ENCODE measurements around the gene GALNT1. TPM values are rescaled to one million over a fixed set of nuclear protein-coding genes. Genes with fewer than 3 reads are reported as not detected.
A peak's percentile ranks its signal among the peaks of the same experiment; 100 is the strongest.

Gene GALNT1
- total RNA-seq, 1 experiment from 2014 or later: 279 TPM

DNA sequence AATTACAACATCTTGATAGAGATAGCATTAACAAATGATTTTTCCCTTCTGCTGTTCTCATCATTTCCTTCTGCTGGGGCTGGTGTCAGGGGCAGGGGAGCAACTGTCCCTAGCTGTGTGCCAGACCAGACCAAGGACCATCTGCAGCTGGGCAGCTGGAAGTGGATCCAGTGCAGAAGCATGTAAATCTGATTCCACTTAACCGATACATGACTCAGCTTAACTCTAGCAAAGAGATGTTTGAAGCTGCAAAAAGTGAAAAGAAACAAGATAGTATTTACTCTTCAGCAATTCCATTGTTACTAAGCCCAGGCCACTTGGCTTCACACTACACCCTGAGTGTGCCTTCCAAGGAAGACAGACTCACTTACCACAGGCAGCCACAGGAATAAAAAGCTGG lies 151.1 kb downstream of the GALNT1 start:
- in situ Hi-C loops (cut with HindIII; ENCODE audit: low sequenced_read_pairs): no loop called here
- no peak for DNase-seq (ENCODE audit: low spot score)

DNA sequence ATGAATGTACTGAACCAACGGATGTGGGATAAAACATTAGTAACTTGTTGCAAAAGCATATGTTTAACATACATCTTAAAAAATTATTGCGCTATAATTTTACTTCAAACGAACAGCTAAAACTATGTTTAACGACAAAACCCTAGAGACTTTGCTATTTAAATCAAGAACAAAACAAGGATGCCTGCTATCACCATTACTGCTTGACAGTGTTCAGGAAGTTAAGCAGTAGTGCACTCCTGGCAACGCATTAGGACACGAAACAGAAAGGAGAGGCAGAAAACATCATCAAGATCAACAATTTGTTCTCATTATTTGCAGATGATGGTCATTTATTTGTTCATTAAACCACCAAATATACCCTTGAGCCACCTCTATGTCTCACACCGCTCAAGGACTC lies 151.9 kb downstream of the GALNT1 start:
- in situ Hi-C loops (cut with HindIII; ENCODE audit: low sequenced_read_pairs): no loop called here

DNA sequence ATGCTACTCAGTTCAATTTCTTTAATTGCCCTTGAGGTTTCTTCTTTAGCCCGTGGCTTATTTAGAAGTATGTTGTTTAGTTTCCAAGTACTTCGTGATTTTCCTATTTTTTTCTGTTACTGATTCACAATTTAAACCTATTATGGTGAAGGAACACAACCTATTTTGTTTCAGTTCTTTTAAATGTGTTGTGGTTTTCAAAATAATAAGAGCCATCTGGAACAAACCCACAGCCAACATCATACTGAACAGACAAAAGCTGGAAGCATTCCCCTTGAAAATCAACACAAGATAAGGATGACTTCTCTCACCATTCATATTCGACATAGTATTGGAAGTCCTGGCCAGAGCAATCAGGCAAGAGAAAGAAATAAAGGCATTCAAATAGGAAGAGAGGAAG lies 155.2 kb downstream of the GALNT1 start:
- no peak for DNase-seq (ENCODE audit: low spot score)
- in situ Hi-C loops (cut with HindIII; ENCODE audit: low sequenced_read_pairs): no loop called here

More for the DNA sequence above, 151.9 kb downstream of the GALNT1 start:
- DNase-seq (ENCODE audit: low spot score): no peak

DNA sequence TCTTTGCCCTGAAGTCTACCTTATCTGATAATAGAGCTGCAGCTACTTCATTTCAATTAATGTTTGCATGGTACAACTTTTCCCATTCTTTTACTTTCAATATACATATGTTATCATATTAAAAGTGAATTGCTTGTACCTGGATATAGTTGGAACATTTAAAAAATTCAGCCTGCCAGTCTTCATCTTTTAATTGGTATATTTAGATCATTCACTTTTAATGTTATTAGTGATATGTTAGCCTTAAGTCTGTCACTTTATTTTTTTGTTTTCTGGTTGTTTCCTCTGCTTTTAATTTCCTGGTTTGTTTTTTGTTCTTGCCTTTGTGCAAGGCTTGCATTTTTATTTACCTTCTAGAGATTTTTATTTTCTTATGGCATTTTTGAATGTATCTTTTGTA lies 158.2 kb downstream of the GALNT1 start:
- no peak for DNase-seq (ENCODE audit: low spot score)
- in situ Hi-C loops (cut with HindIII; ENCODE audit: low sequenced_read_pairs): no loop called here

DNA sequence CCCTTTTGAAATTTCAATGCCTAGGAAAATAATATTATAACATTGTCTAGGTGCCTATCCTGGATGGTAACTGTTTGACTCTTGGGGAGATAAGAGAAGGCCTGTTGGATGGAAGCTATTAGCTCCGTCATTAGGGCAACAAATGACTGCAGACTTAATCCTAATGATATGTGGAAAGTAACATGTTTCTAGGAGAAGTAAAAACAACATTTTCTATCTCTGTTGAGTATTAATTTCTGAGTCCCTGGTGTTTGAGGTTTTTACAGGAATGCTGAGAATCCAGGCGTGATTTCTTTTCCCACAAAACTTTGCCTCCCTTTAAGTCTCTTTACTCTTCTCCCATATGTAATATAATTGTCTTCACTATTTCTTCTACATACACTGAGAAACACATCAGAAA lies 159.1 kb downstream of the GALNT1 start:
- DNase-seq (ENCODE audit: low spot score): no peak
- in situ Hi-C loops (cut with HindIII; ENCODE audit: low sequenced_read_pairs): no loop called here

DNA sequence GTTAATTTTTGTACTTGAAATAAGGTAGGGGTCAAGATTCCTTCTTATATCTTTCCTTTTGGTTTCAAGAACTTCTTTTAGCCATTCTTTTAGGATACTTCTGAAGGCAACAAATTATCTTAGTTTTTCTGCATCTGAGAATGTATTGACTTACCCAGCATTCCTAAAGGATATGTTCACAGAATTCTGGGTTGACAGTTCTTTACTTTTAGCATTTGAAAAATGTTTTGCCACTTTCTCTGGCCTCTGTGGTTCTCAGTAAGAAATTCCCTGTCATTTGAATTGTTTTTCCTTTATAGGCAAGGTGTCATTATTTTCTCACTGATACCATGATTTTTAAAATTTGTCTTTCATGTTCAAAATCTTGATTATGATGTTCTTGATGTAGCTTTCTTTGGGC lies 162.4 kb downstream of the GALNT1 start:
- no peak for DNase-seq (ENCODE audit: low spot score)
- in situ Hi-C loops (cut with HindIII; ENCODE audit: low sequenced_read_pairs): no loop called here

DNA sequence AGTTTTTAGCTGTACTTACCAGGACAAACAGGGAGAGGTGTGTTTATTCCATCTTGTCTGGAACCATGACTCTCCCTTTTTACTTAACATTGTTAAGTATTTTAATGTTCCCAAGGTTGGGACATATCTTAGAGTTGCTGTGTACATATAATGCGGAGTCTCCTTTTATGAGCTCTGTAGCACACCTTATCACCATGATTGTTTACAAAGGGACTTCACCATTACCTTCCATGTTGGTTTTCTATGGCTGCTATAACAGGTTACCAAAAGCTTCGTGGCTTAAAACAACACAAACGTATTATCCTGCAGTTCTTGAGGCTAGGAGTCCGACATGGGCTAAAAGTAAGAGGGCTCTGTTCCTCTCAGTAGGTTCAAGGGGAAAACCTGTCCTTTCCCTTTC lies 164.3 kb downstream of the GALNT1 start:
- no peak for DNase-seq (ENCODE audit: low spot score)
- in situ Hi-C loops (cut with HindIII; ENCODE audit: low sequenced_read_pairs): no loop called here

DNA sequence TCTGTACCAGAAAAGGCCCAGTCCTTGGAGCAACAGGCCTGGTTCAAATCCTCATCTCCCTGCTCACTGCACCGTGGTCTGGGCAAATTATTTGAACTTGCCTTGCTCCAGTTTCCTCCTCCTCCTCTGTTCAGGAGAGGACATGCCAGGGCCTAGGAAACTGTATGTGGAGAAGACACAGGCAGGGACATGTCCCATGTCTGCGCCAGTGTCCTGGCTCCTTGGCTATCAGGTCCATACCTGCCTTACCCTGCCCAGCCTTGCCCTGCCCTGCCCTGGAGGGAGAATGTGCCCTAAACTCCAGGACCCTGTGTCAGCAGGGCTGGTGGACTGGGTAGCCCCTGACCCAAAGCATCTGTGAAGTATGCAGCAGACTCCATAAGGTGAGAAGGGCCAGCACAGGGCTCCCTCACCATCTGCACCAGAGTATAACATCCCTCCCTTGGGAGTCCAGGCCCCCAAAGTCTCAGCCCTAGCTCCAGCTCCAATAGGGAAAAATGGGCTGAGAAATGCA lies 165.3 kb downstream of the GALNT1 start:
- no peak for DNase-seq (ENCODE audit: low spot score)
- in situ Hi-C loops (cut with HindIII; ENCODE audit: low sequenced_read_pairs): no loop called here

DNA sequence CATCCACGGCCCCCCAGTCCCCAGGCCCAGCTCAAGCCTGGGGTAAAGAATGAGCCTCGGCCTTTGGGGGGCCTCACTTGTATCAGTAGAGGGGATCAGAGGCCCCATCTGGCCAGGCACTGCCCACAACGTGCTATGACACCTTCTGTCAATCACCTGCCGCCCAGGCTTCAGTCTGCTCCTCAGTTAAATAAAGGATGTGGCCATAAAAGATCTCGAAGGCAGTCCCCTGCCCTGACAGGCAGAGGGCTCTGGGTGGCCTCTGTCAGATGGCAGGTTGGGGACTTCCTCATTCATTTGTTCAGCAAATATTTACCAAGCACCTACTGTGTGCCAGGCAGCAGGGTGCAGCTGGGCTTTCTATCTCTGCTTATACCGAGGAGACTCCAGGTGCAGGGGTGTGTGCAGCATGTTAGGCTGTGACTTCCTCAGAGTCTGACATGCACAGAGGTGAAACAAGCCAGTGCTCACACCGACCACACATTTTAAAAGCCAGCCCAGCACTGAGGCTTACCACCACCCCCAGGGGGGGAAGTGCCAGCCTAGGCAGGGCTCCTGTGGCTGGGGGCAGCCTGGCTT lies 166.4 kb downstream of the GALNT1 start:
- in situ Hi-C loops (cut with HindIII; ENCODE audit: low sequenced_read_pairs): no loop called here
- DNase-seq (ENCODE audit: low spot score): no peak

DNA sequence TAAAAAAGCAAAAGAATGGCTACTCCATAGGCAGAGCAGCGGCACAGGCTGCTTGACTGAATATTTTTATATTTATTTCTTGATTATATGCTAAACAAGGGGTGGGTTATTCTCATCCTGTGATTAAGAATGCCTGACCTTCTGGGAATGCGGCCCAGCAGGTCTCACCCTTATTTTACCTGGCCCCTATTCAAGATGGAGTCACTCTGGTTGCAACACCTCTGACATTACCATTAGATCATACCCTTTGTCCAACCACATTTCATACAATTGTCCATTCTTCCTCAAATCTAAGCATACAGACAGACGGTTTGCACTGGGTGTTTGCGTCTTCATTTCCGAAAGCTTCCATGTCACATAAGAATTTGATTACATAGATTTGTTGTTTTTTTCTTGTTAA lies 168.2 kb downstream of the GALNT1 start:
- in situ Hi-C loops (cut with HindIII; ENCODE audit: low sequenced_read_pairs): no loop called here

DNA sequence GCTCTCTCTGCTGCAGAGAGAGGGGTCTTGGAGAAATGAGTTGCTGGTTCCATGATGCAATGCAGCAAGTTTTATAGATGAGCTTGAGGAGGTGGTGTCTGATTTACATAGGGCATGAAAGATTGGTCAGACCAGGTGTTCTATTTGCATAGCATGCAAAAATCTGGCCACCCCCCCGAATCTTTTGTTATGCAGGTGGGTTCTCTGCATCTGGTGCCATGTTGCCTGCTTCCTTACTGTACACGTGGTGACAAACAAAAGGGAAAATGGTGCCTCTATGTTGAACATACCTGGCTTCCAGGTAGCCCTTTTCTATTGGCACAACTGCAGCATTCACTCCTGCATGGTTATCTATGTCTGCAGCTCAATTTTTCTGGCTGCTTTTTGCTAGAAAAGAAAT lies 169.4 kb downstream of the GALNT1 start:
- in situ Hi-C loops (cut with HindIII; ENCODE audit: low sequenced_read_pairs): no loop called here
- no peak for DNase-seq (ENCODE audit: low spot score)

More for the DNA sequence above, 168.2 kb downstream of the GALNT1 start:
- no peak for DNase-seq (ENCODE audit: low spot score)

DNA sequence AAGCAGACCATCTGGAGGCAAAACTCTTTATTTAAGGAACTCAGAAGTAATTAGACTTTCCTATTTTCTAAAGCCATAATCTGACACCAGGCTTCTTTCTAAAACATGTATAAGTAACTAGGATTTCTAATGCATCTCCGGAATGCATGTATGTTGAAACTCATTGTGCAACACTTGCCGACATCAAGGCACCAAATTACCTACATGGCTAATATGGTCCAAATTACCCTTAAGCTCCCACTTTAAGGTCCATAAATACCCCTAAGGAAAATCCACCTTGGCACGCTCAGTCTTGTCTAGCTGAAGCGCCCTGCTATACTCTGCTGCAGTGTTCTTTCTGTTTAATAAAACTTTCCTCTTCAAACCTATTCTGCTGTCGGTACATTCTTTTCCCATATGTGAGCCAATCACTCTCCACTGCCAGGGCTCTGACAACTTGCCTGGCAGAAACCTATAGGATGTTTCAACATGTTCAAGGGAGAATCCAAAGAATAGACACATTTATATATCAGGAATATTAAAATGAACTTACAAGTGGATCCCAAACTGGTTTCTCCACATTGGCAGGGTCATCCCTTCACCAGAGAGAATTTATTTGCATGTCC lies 171.9 kb downstream of the GALNT1 start:
- in situ Hi-C loops (cut with HindIII; ENCODE audit: low sequenced_read_pairs): no loop called here

DNA sequence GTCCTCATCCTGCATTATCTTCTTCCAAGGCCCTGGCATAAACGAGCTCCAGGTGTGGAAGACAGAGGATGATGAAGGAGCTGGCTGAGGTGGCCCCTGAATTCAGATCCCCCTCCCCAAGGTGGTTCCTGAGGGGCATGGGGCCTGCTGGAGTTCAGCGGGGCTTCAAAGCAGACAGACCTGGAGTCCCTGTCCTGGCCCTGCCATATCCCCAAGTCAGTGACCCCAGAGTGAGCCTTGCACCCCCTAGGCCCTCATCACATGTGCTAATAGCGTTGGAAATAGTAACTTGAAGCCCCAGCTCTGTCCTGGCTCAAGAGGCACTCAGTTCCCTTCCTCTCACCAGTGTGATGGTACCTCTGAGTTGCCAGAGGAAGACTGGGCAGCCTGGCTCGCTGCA lies 172.9 kb downstream of the GALNT1 start:
- in situ Hi-C loops (cut with HindIII; ENCODE audit: low sequenced_read_pairs): no loop called here
- DNase-seq (ENCODE audit: low spot score): no peak

More for the DNA sequence above, 171.9 kb downstream of the GALNT1 start:
- no peak for DNase-seq (ENCODE audit: low spot score)

DNA sequence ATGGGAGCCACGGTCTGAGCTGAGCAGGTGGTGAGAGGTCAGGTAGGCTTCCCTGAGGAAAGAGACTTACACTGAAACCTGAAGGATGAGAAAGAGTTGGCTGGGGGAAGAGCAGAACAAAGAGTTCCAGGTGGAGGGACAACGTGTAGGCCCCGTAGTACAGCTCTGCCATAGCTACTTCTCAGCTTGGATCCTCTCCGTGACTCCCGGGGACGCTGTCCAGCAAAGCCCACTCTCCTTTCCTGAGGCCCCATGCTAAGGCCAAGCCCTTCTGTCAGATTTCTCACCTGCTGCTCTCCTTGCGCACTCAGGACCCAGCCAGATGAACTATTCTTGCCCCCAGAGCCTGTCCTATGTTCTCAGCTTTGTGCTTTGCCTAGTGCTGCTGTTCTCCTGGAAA lies 173.8 kb downstream of the GALNT1 start:
- no peak for DNase-seq (ENCODE audit: low spot score)
- in situ Hi-C loops (cut with HindIII; ENCODE audit: low sequenced_read_pairs): no loop called here

DNA sequence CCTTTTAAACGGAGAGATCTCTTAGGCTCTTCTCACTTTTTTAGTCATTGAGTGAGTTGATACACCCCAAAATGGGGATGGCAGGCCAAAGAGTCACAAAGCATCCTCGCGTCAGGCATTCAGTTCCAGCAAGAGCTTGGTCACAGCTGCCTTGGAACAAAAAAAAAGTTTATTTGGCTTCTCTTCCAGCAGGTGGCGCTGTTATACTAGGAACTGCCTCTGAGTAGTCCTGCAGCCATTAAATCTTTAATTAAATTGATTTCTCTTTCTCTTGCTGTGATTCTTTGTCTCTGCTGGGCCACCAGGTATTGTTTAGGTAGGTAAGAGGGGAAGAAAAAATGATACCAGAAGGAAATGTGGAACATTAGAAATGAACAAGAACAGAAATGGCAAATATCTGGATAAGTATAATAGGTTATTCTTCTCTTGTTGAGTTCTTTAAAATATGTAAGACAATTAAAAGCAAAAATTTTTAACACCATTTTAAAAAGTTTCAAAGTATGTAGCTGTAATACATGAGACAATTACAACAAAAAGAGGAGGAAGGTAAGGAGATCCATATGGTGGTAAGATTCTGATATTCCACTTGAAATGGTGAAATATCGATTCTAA lies 175.1 kb downstream of the GALNT1 start:
- in situ Hi-C loops (cut with HindIII; ENCODE audit: low sequenced_read_pairs): no loop called here
- DNase-seq (ENCODE audit: low spot score): peak; percentile 44

Other genes starting within 250 kb of the GALNT1 start
- 32.8 and 35.6 TPM in 2 replicates for gene ZNF24, start 237.3 kb upstream of the GALNT1 start, total RNA-seq (2014; rRNA removed; shearing (Covaris generic))
- 0.03 and 0.25 TPM in 2 replicates for gene ZNF396, start 204.4 kb upstream of the GALNT1 start, total RNA-seq (2014; rRNA removed; shearing (Covaris generic))
- 21.5 and 61.9 TPM in 2 replicates for gene INO80C, start 83.8 kb upstream of the GALNT1 start, total RNA-seq (2014; rRNA removed; shearing (Covaris generic))

All from G401 (cell line).